Panc1 (cell line): ENCODE data around the gene LILRB2. TPM values are rescaled to one million over a fixed set of nuclear protein-coding genes. Genes with fewer than 3 reads are reported as not detected.
"Not testable (repeated sequence)": the region's sequence is repeated elsewhere in the genome, so short reads cannot be mapped to it uniquely, and the experiment has no call there.

Source experiments
- ATAC-seq: fragments of 200-7000 bp; cut with Tn5 transposase; 2 replicates; pipeline ENCODE4 v1.9.1; 2020; ENCODE audit warnings: mild to moderate bottlenecking, moderate library complexity
- BruUV-seq: library from RNA; stranded (reverse); fragments of 400-500 nt; replicated peaks from 2 replicates; lab custom pipeline; 2021; lab: Mats Ljungman, UMichigan
- CTCF ChIA-PET: fragments of 300-600 bp; sonication (Branson Sonifier 250); formaldehyde crosslinking; loops from one replicate; lab custom pipeline; 2022; ENCODE audit warnings: antibody characterized with exemption; lab: Charles Lee
- POLR2A ChIA-PET: fragments of 300-600 bp; sonication (Branson Sonifier 250); formaldehyde crosslinking; loops from one replicate; lab custom pipeline; 2022; ENCODE audit warnings: antibody characterized with exemption; lab: Charles Lee
- DNase-seq: peaks from one replicate; pipeline ENCODE4 v3.0.0-alpha.2; 2010; ENCODE audit warnings: low read depth, low spot score
- H3K27ac ChIP-seq: 2 replicates; pipeline ENCODE4 v1.5.1; 2011; ENCODE audit warnings: mild to moderate bottlenecking, low read length, inconsistent platforms
- H3K27me3 ChIP-seq: fragments of 200-500 bp; sonication (Bioruptor generic); 2 replicates; pipeline ENCODE4 v1.6.0; 2014; ENCODE audit warnings: low read length, inconsistent platforms; ENCODE audit not compliant: control insufficient read depth, insufficient read depth
- H3K36me3 ChIP-seq: fragments of 200-500 bp; sonication (Bioruptor generic); 2 replicates; pipeline ENCODE4 v1.5.1; 2014; ENCODE audit warnings: inconsistent platforms, mild to moderate bottlenecking, low read length, moderate library complexity; ENCODE audit not compliant: control insufficient read depth, insufficient read depth
- H3K4me1 ChIP-seq: 2 replicates; pipeline ENCODE4 v1.5.1; 2011; ENCODE audit warnings: inconsistent platforms, mild to moderate bottlenecking, low read length, moderate library complexity; ENCODE audit not compliant: control insufficient read depth, insufficient read depth
- H3K4me3 ChIP-seq, 2 experiments: 2 replicates each; pipeline ENCODE4 v1.5.1; 2011 to 2012; ENCODE audit warnings: low read depth in 2 of 2, low read length in 2 of 2, mild to moderate bottlenecking in 2 of 2, inconsistent platforms in 1 of 2, moderate library complexity in 1 of 2
- H3K9me3 ChIP-seq: fragments of 200-500 bp; sonication (Bioruptor generic); 2 replicates; pipeline ENCODE4 v1.5.1; 2014; ENCODE audit warnings: low read depth, mild to moderate bottlenecking, inconsistent platforms, low read length, moderate library complexity; ENCODE audit not compliant: control insufficient read depth, insufficient read depth
- CTCF ChIP-seq: fragments of 450-650 bp; IDR thresholded peaks from 2 replicates; pipeline ENCODE4 v1.5.1; 2017; ENCODE audit warnings: mild to moderate bottlenecking
- POLR2AphosphoS5 ChIP-seq: IDR thresholded peaks from 2 replicates; pipeline ENCODE4 v1.6.1; 2012; ENCODE audit warnings: mild to moderate bottlenecking, low read depth, low read length, moderate library complexity
- REST ChIP-seq, 2 experiments: IDR thresholded peaks; 2 replicates each; pipeline ENCODE4 v1.6.1; 2011 to 2012; ENCODE audit warnings: low read depth in 2 of 2, control low read depth in 1 of 2, low read length in 1 of 2, mild to moderate bottlenecking in 1 of 2, moderate library complexity in 1 of 2; ENCODE audit not compliant: insufficient read depth in 1 of 2
- SIN3A ChIP-seq: IDR thresholded peaks from 2 replicates; pipeline ENCODE4 v1.6.1; 2012; ENCODE audit warnings: low read depth, mild to moderate bottlenecking, low read length, moderate library complexity, borderline replicate concordance; ENCODE audit not compliant: insufficient read depth
- TCF7L2 ChIP-seq: IDR thresholded peaks from 2 replicates; pipeline ENCODE4 v1.6.1; 2011; ENCODE audit warnings: mild to moderate bottlenecking, low read depth, low read length, inconsistent platforms
- in situ Hi-C: cut with HindIII; loops from 2 replicates; pipeline ENCODE4 v1.10.0; 2016; ENCODE audit warnings: low sequenced_read_pairs, low pct_unique_long_range_greater_than_20kb
- intact Hi-C: fragments of 100-400 bp; cut with micrococcal nuclease; formaldehyde crosslinking; loops from one replicate; pipeline ENCODE4 v1.10.0; 2022; ENCODE audit not compliant: unreplicated experiment
- total RNA-seq: library from RNA; stranded (reverse); gene quantifications from one replicate; pipeline ENCODE4 v1.2.1, GENCODE V29; 2021; ENCODE audit not compliant: unreplicated experiment

Gene LILRB2
- total RNA-seq, 1 experiment from 2014 or later, result not detected

GRCh38 chr19:54245936-54246335 is 35.0 kb downstream of the LILRB2 start:
- ChIA-PET CTCF (no interaction called here), POLR2A (no interaction called here)
- TF ChIP-seq POLR2AphosphoS5 (no peak), SIN3A (no peak), CTCF (no peak), REST (IDR thresholded peaks at IDR 0.05; ENCODE audit: insufficient read depth in 1 of 2, low read depth in 2 of 2, low read length in 1 of 2) (no peak), TCF7L2 (no peak)
- in situ Hi-C loops (no loop called here), intact Hi-C loops (loop anchor here (2.0 kb wide), 1 partner anchor 23 kb away; the partner anchor contains the start of gene LILRB3)
- Histone ChIP-seq H3K27ac (no peak overlapping the region), H3K36me3 (no peaks in the 10 kb centered on the region), H3K4me3 (no peak overlapping the region), H3K4me1 (no peaks in the 10 kb centered on the region), H3K27me3 (0 out of 2 replicates have a peak, but pooled peaks cover 3% of the 10 kb centered on the region), H3K9me3 (no peaks in the 10 kb centered on the region)
- ATAC-seq (no peak), DNase-seq (no peak)
- BruUV-seq, result no TSS peak

GRCh38 chr19:54243809-54244208 is 37.1 kb downstream of the LILRB2 start:
- H3K4me1 ChIP-seq, ATAC-seq, in situ Hi-C loops, H3K9me3 ChIP-seq, DNase-seq, H3K36me3 ChIP-seq, BruUV-seq, H3K4me3 ChIP-seq, H3K27ac ChIP-seq, CTCF ChIA-PET, H3K27me3 ChIP-seq, POLR2A ChIA-PET: not testable (repeated sequence)
- intact Hi-C loops, result loop anchor here (2.0 kb wide), 1 partner anchor 21 kb away; the partner anchor contains the start of gene LILRB3

- H3K27ac ChIP-seq, DNase-seq, H3K36me3 ChIP-seq, intact Hi-C loops, ATAC-seq, POLR2A ChIA-PET, H3K4me3 ChIP-seq, H3K4me1 ChIP-seq, H3K27me3 ChIP-seq, CTCF ChIA-PET, BruUV-seq, H3K9me3 ChIP-seq, in situ Hi-C loops: not testable (repeated sequence)
Observed at GRCh38 chr19:54242646-54243045, 38.3 kb downstream of the LILRB2 start, which contains the start of gene LILRA6. Gene LILRA6, minus strand, starts transcription at chr19:54242790.

GRCh38 chr19:54242234-54242633 is 38.7 kb downstream of the LILRB2 start:
- H3K9me3 ChIP-seq, CTCF ChIA-PET, H3K27me3 ChIP-seq, intact Hi-C loops, ATAC-seq, H3K4me3 ChIP-seq, H3K36me3 ChIP-seq, BruUV-seq, H3K27ac ChIP-seq, in situ Hi-C loops, DNase-seq, POLR2A ChIA-PET, H3K4me1 ChIP-seq: not testable (repeated sequence)

GRCh38 chr19:54240372-54241336 is 40.3 kb downstream of the LILRB2 start:
- H3K4me1 ChIP-seq, H3K4me3 ChIP-seq, H3K27ac ChIP-seq, H3K9me3 ChIP-seq, BruUV-seq, H3K27me3 ChIP-seq, H3K36me3 ChIP-seq, CTCF ChIA-PET, DNase-seq, in situ Hi-C loops, POLR2A ChIA-PET, intact Hi-C loops: not testable (repeated sequence)
- ATAC-seq, result peak; percentile 57
